ENCODE measurements around the gene LSP1. TPM values are rescaled to one million over a fixed set of nuclear protein-coding genes. Genes with fewer than 3 reads are reported as not detected.

Gene LSP1
- total RNA-seq, 1 donor from 2014 or later, result 78.2 TPM

DNA sequence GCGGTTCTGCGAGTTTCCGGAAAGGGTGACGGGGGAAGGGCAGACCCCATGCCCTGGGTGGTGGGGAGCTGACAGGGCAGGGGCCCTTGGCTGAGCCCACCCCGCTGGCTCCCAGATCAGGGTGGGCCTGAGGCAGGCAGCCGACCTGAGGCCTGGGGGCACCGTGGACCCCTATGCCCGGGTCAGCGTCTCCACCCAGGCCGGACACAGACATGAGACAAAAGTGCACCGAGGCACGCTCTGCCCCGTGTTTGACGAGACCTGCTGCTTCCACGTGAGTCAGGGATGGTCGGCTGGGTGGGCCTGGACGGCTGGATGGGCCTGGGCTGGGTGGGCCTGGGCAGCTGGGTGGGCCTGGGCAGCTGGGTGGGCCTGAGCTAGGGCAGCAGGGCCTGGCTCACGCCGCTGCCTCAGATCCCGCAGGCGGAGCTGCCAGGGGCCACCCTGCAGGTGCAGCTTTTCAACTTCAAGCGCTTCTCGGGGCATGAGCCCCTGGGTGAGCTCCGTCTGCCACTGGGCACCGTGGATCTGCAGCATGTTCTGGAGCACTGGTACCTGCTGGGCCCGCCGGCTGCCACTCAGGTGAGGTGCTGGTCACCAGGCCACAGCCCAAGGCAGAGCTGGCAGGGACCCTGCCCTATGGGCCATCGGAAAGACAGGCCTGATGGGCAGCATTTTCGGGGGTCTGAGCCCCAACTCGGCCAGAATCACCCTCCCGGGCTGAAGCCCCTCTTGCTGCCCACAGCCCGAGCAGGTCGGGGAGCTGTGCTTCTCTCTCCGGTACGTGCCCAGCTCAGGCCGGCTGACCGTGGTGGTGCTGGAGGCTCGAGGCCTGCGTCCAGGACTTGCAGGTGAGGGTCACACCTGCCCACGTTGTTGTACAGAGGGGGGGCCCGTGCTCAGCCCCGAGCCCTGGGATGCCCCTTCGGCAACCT, 16.6 kb upstream of the LSP1 start:
- H3K9me3 ChIP-seq, result no peaks in the 10 kb centered on the region
- H3K4me1 ChIP-seq, result peaks cover 29% of the 10 kb centered on the region
- no peak overlapping the region for H3K27ac ChIP-seq
- TF ChIP-seq, protein P1, sequence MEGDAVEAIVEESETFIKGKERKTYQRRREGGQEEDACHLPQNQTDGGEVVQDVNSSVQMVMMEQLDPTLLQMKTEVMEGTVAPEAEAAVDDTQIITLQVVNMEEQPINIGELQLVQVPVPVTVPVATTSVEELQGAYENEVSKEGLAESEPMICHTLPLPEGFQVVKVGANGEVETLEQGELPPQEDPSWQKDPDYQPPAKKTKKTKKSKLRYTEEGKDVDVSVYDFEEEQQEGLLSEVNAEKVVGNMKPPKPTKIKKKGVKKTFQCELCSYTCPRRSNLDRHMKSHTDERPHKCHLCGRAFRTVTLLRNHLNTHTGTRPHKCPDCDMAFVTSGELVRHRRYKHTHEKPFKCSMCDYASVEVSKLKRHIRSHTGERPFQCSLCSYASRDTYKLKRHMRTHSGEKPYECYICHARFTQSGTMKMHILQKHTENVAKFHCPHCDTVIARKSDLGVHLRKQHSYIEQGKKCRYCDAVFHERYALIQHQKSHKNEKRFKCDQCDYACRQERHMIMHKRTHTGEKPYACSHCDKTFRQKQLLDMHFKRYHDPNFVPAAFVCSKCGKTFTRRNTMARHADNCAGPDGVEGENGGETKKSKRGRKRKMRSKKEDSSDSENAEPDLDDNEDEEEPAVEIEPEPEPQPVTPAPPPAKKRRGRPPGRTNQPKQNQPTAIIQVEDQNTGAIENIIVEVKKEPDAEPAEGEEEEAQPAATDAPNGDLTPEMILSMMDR (IDR thresholded peaks at IDR 0.05), result no peak
- no peaks in the 10 kb centered on the region for H3K36me3 ChIP-seq
- ATAC-seq, result no peak
- H3K4me3 ChIP-seq, result no peak overlapping the region
- intact Hi-C loops (cut with DNase I), result no loop called here
- H3K27me3 ChIP-seq, result no peaks in the 10 kb centered on the region
- no peak for DNase-seq

DNA sequence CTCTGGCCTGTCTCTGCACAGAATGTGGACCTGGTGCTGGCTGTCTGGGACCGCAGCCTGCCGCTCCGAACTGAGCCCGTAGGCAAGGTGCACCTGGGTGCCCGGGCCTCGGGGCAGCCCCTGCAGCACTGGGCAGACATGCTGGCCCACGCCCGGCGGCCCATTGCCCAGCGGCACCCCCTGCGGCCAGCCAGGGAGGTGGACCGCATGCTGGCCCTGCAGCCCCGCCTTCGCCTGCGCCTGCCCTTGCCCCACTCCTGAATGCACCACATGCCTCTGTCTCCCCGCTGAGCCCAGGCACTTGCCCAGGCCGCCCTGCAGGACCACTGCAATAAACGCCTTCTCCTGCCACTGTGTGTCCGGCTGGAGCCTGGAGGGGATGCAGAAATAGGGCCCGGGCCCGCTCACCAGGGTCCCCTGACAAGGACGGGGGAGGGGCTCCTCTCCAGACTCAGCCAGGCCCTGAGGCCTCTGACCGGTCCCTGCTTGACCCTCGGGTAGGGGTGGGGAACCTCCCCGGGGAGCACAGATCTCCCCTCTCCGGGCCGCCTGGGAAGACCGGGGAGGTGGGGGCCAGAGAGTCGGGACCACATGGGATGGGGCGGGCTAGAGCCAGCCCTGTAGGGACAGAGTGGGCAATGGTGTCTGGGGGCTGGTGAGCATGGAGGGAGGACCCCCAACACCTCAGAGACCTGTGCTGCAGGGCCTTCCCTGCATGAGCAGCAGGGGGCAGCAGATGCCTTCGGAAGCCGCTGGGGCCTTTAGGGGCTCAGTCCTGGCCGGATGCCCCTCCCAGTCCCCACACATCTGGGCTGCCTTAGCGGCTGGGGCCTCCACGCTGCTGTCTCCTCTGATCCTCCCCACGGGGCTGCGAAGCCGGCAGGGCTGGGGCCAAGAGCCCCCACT, 15.5 kb upstream of the LSP1 start:
- H3K27ac ChIP-seq, result no peak overlapping the region
- no peaks in the 10 kb centered on the region for H3K9me3 ChIP-seq
- TF ChIP-seq, protein P1 (IDR thresholded peaks at IDR 0.05), result peak; percentile 80
- peak; percentile 31 for ATAC-seq
- no peak overlapping the region for H3K4me3 ChIP-seq
- H3K27me3 ChIP-seq, result no peaks in the 10 kb centered on the region
- intact Hi-C loops (cut with DNase I), result no loop called here
- peaks cover 20% of the 10 kb centered on the region for H3K4me1 ChIP-seq
- H3K36me3 ChIP-seq, result no peaks in the 10 kb centered on the region
- peak; percentile 83 for DNase-seq

GRCh38 chr11:1838077-1838425, 14.8 kb upstream of the LSP1 start:
- Histone ChIP-seq H3K36me3 (no peaks in the 10 kb centered on the region), H3K27me3 (no peaks in the 10 kb centered on the region), H3K9me3 (no peaks in the 10 kb centered on the region), H3K4me1 (peaks cover 15% of the 10 kb centered on the region), H3K4me3 (no peak overlapping the region), H3K27ac (no peak overlapping the region)
- DNase-seq (no peak), ATAC-seq (no peak)
- intact Hi-C loops (cut with DNase I), result no loop called here
- TF ChIP-seq, protein P1 (IDR thresholded peaks at IDR 0.05), result peak; percentile 1

DNA sequence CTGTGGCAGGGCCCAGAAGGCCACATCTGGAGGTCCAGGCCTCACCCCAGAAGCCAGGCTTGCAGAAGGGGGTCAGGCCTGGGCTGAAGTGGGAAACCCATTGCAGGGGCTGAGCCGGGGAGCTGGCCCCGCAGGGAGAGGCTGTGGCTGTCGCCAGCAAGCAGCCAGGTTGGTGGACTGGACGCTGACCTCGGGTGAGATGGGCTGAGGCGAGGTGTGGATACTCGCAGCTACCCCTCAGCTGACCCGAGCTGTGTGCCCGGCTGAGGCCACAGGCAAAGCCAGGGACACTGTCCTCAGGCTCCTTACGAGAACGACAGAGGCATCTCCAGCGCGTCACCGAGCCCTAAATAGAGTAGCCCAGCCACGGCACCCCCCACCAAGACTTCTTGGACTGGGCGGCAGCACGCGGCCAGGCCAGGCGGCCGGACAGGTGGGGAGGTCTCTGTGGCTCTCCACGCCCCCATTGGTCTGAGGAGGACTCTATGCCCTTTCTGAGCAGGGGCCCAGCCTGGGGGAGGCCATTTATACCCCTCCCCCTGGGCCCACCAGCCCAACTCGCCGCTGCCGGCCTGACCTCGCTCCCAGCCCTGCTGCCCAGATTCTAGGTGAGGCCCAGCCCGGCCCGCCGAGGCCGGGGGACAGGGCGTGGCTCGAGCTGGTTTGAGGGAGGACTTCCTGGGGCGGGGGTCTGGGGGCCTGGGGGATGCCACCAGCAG, 14.3 kb upstream of the LSP1 start, which contains the start of gene TNNI2:
Gene TNNI2 (plus strand): TSS at position 556 of the 719 bp plus-strand sequence. CDS start 716 bp downstream, outside the sequence.
- no peaks in the 10 kb centered on the region for H3K36me3 ChIP-seq
- no peaks in the 10 kb centered on the region for H3K27me3 ChIP-seq
- peaks cover 15% of the 10 kb centered on the region for H3K4me1 ChIP-seq
- ATAC-seq, result no peak
- H3K4me3 ChIP-seq, result no peak within 1 kb of the TSS
- intact Hi-C loops (cut with DNase I), result no loop called here
- H3K9me3 ChIP-seq, result no peaks in the 10 kb centered on the region
- TF ChIP-seq, protein P1 (IDR thresholded peaks at IDR 0.05), result no peak
- no peak within 1 kb of the TSS for H3K27ac ChIP-seq
- DNase-seq, result no peak

- TF ChIP-seq, protein P1 (IDR thresholded peaks at IDR 0.05), result no peak
- DNase-seq (no peak), ATAC-seq (no peak)
- intact Hi-C loops (cut with DNase I), result no loop called here
- H3K4me3 ChIP-seq, result no peak overlapping the region
- H3K27ac ChIP-seq, result no peak overlapping the region
- no peaks in the 10 kb centered on the region for H3K27me3 ChIP-seq
- H3K4me1 ChIP-seq, result peaks cover 17% of the 10 kb centered on the region
- no peaks in the 10 kb centered on the region for H3K36me3 ChIP-seq
- no peaks in the 10 kb centered on the region for H3K9me3 ChIP-seq
These were observed 13.5 kb upstream of the LSP1 start for GRCh38 chr11:1839204-1839923.
